CD14-positive monocyte (primary cell): ENCODE results near the gene FGF14. TPM values are rescaled to one million over a fixed set of nuclear protein-coding genes. Genes with fewer than 3 reads are reported as not detected.

ENCODE experiments used
- DNase-seq, 3 donors: peaks; one replicate each; pipeline ENCODE4 v3.0.0-alpha.2; 2011 to 2022
- H2AFZ ChIP-seq: 2 replicates; pipeline ENCODE4 v1.6.0; 2012; ENCODE audit warnings: mild to moderate bottlenecking, low read depth, low read length, inconsistent platforms; ENCODE audit not compliant: insufficient read depth, poor library complexity, severe bottlenecking
- H3K27ac ChIP-seq, 2 donors: 1 replicate in 1 of 2; 2 replicates in 1 of 2; pipeline ENCODE4 v1.5.1; 2012 to 2013; ENCODE audit warnings: low read length in 2 of 2, control low read depth in 1 of 2, inconsistent platforms in 1 of 2, low read depth in 1 of 2, mild to moderate bottlenecking in 1 of 2
- H3K27me3 ChIP-seq, 2 donors: one replicate each; pipeline versions ENCODE4 v1.6.0 to v1.6.1; 2011 to 2013; ENCODE audit warnings: low read length in 2 of 2; ENCODE audit not compliant: control insufficient read depth in 2 of 2, insufficient read depth in 2 of 2
- H3K36me3 ChIP-seq, 2 donors: replicated peaks in 1 of 2; 1 replicate in 1 of 2; 2 replicates in 1 of 2; pipeline versions ENCODE4 v1.5.1 to v1.6.1; 2012 to 2013; ENCODE audit warnings: low read length in 2 of 2, control low read depth in 1 of 2, inconsistent platforms in 1 of 2, mild to moderate bottlenecking in 1 of 2; ENCODE audit not compliant: insufficient read depth in 2 of 2, control insufficient read depth in 1 of 2
- H3K4me1 ChIP-seq, 2 donors: 1 replicate in 1 of 2; 2 replicates in 1 of 2; pipeline versions ENCODE4 v1.5.1 to v1.6.1; 2012 to 2013; ENCODE audit warnings: low read length in 2 of 2, control low read depth in 1 of 2, inconsistent platforms in 1 of 2, mild to moderate bottlenecking in 1 of 2, moderate library complexity in 1 of 2; ENCODE audit not compliant: insufficient read depth in 2 of 2, control insufficient read depth in 1 of 2
- H3K4me2 ChIP-seq: replicated peaks from 2 replicates; pipeline ENCODE3; 2012; ENCODE audit warnings: low read length, moderate library complexity, mild to moderate bottlenecking; ENCODE audit not compliant: poor library complexity, severe bottlenecking; ENCODE audit errors: extremely low read depth
- H3K4me3 ChIP-seq, 3 experiments: fragments of 200-600 bp in 1 of 3; sonication (generic) in 1 of 3; replicated peaks in 1 of 3; 1 replicate in 2 of 3; 2 replicates in 1 of 3; pipeline ENCODE4 v1.5.1; 2011 to 2013; ENCODE audit warnings: low read length in 3 of 3, mild to moderate bottlenecking in 3 of 3, control low read depth in 2 of 3, low read depth in 2 of 3, inconsistent platforms in 1 of 3, moderate library complexity in 1 of 3
- H3K79me2 ChIP-seq: 2 replicates; pipeline ENCODE4 v1.6.0; 2012; ENCODE audit warnings: mild to moderate bottlenecking, control low read depth, inconsistent platforms, low read length, moderate library complexity; ENCODE audit not compliant: insufficient read depth
- H3K9ac ChIP-seq: 2 replicates; pipeline ENCODE4 v1.6.0; 2017; ENCODE audit warnings: low read length, mild to moderate bottlenecking; ENCODE audit not compliant: insufficient read depth, poor library complexity, severe bottlenecking
- H3K9me3 ChIP-seq, 2 donors: replicated peaks in 1 of 2; 1 replicate in 1 of 2; 2 replicates in 1 of 2; pipeline versions ENCODE4 v1.5.1 to v1.6.1; 2012 to 2013; ENCODE audit warnings: low read length in 2 of 2, control low read depth in 1 of 2; ENCODE audit not compliant: control insufficient read depth in 1 of 2, insufficient read depth in 1 of 2
- H4K20me1 ChIP-seq: 2 replicates; pipeline ENCODE4 v1.6.0; 2012; ENCODE audit warnings: mild to moderate bottlenecking, low read length, control low read depth, moderate library complexity; ENCODE audit not compliant: insufficient read depth
- H3K27ac Mint-ChIP-seq, 7 donors: one replicate each; pipeline ENCODE4 v1.8.0; 2020; ENCODE audit warnings: mild to moderate bottlenecking in 7 of 7, mixed read lengths in 7 of 7, moderate library complexity in 6 of 7, inconsistent platforms in 2 of 7
- H3K27me3 Mint-ChIP-seq, 3 donors: one replicate each; pipeline ENCODE4 v1.8.0; 2021 to 2022; ENCODE audit warnings: low read depth in 3 of 3, mild to moderate bottlenecking in 3 of 3, mixed read lengths in 3 of 3, moderate library complexity in 3 of 3, inconsistent platforms in 1 of 3
- H3K36me3 Mint-ChIP-seq, 2 donors: one replicate each; pipeline ENCODE4 v1.8.0; 2020; ENCODE audit warnings: mixed read lengths in 2 of 2, inconsistent platforms in 1 of 2, mild to moderate bottlenecking in 1 of 2
- H3K4me1 Mint-ChIP-seq: one replicate; pipeline ENCODE4 v1.8.0; 2020; ENCODE audit warnings: mild to moderate bottlenecking, mixed read lengths
- H3K4me3 Mint-ChIP-seq, 2 donors: one replicate each; pipeline ENCODE4 v1.8.0; 2020; ENCODE audit warnings: mild to moderate bottlenecking in 2 of 2, mixed read lengths in 2 of 2, moderate library complexity in 1 of 2
- H3K9me3 Mint-ChIP-seq, 7 donors: one replicate each; pipeline ENCODE4 v1.8.0; 2020 to 2022; ENCODE audit warnings: mixed read lengths in 7 of 7, mild to moderate bottlenecking in 6 of 7, moderate library complexity in 6 of 7, inconsistent platforms in 2 of 7
- CTCF ChIP-seq: fragments of 200-600 bp; IDR thresholded peaks from one replicate; pipeline ENCODE4 v1.8.0; 2022; ENCODE audit warnings: antibody characterized with exemption, mild to moderate bottlenecking
- WGBS: methylation state at CpG from one replicate; pipeline ENCODE4 v1.1.5; 2013; ENCODE audit warnings: missing lambda C conversion rate; ENCODE audit not compliant: insufficient coverage; 5-methylcytosine and 5-hydroxymethylcytosine counted together
- intact Hi-C, 2 donors: fragments of 100-400 bp; cut with micrococcal nuclease; formaldehyde crosslinking; loops; one replicate each; pipeline versions ENCODE4 v1.15.0 to v1.15.1; 2023
- polyA plus RNA-seq, 3 donors: library from polyadenylated mRNA; depleted of rRNA in 1 of 3; unstranded in 2 of 3; stranded (reverse) in 1 of 3; fragments of 300-500 nt in 2 of 3; fragments of >200 nt in 1 of 3; fragmentation: Illumina TruSeq in 2 of 3; gene quantifications; 1 replicate in 2 of 3; 2 replicates in 1 of 3; pipeline ENCODE4 v1.2.3, GENCODE V29; 2012 to 2021

The FGF14 gene
- polyA plus RNA-seq, 3 donors: not detected

GRCh38 chr13:102240110-102240509 lies 161.7 kb downstream of the FGF14 start:
- H3K4me3 Mint-ChIP-seq: no peak overlapping the region
- peaks cover 0 to 2% (median 0%) of the 10 kb centered on the region in 7 donors for H3K9me3 Mint-ChIP-seq
- intact Hi-C loops: no loop called here

GRCh38 chr13:102237230-102237629 lies 164.6 kb downstream of the FGF14 start:
- H3K4me2 ChIP-seq: no peak overlapping the region
- no peaks in the 10 kb centered on the region for H4K20me1 ChIP-seq
- no peaks in the 10 kb centered on the region for H3K36me3 Mint-ChIP-seq
- no peak overlapping the region for H2AFZ ChIP-seq
- H3K27ac ChIP-seq: no peak overlapping the region
- TF ChIP-seq CTCF: no peak
- H3K27me3 ChIP-seq: no peaks in the 10 kb centered on the region
- H3K79me2 ChIP-seq: no peaks in the 10 kb centered on the region
- no peak overlapping the region for H3K9ac ChIP-seq
- DNase-seq: no peak
- H3K27ac Mint-ChIP-seq: no peak overlapping the region
- H3K4me3 Mint-ChIP-seq: no peak overlapping the region
- no peaks in the 10 kb centered on the region for H3K9me3 ChIP-seq
- no peaks in the 10 kb centered on the region for H3K36me3 ChIP-seq
- WGBS: 84% methylated on average over 6 of the region's 6 CpGs
- no peak overlapping the region for H3K4me3 ChIP-seq
- H3K9me3 Mint-ChIP-seq: no peaks in the 10 kb centered on the region
- H3K27me3 Mint-ChIP-seq: peaks cover 0 to 2% (median 0%) of the 10 kb centered on the region in 3 donors
- no peaks in the 10 kb centered on the region for H3K4me1 ChIP-seq
- intact Hi-C loops: no loop called here
- H3K4me1 Mint-ChIP-seq: no peaks in the 10 kb centered on the region

More at GRCh38 chr13:102240110-102240509, 161.7 kb downstream of the FGF14 start:
- no peaks in the 10 kb centered on the region for H3K36me3 Mint-ChIP-seq
- no peaks in the 10 kb centered on the region for H3K4me1 Mint-ChIP-seq
- Histone ChIP-seq H3K9me3 (no peaks in the 10 kb centered on the region), H3K4me2 (no peak overlapping the region), H3K36me3 (no peaks in the 10 kb centered on the region), H3K4me3 (no peak overlapping the region), H4K20me1 (no peaks in the 10 kb centered on the region), H3K9ac (no peak overlapping the region), H2AFZ (no peak overlapping the region), H3K27ac (no peak overlapping the region), H3K79me2 (no peaks in the 10 kb centered on the region), H3K4me1 (no peaks in the 10 kb centered on the region), H3K27me3 (no peaks in the 10 kb centered on the region)
- DNase-seq: no peak
- H3K27me3 Mint-ChIP-seq: no peaks in the 10 kb centered on the region
- 89% methylated on average over 1 of the region's 3 CpGs for WGBS
- H3K27ac Mint-ChIP-seq: no peak overlapping the region
- TF ChIP-seq CTCF: no peak
